OCI-LY1 (cell line): Measurements from ENCODE around the gene CCDC146.

Experiments used
- H2AFZ ChIP-seq: fragments of 200-600 bp; sonication (generic), shearing (Covaris generic); 2 replicates; pipeline ENCODE4 v1.6.0; 2014; ENCODE audit warnings: antibody characterized with exemption, mild to moderate bottlenecking, low read length
- H3F3A ChIP-seq: fragments of 200-600 bp; sonication (generic), shearing (Covaris generic); 2 replicates; pipeline ENCODE4 v1.6.0; 2014; ENCODE audit warnings: mild to moderate bottlenecking, antibody characterized with exemption, low read length, moderate library complexity; ENCODE audit not compliant: insufficient read depth
- H3K27ac ChIP-seq: fragments of 200-600 bp; sonication (generic); 2 replicates; pipeline ENCODE4 v1.5.1; 2014; ENCODE audit warnings: low read length, mixed run types, mild to moderate bottlenecking, low read depth; ENCODE audit not compliant: poor library complexity, severe bottlenecking
- H3K27me3 ChIP-seq: fragments of 200-600 bp; sonication (generic); 2 replicates; pipeline ENCODE4 v1.6.0; 2014; ENCODE audit warnings: antibody characterized with exemption, mild to moderate bottlenecking, low read length, moderate library complexity; ENCODE audit not compliant: insufficient read depth
- H3K36me3 ChIP-seq: fragments of 200-600 bp; sonication (generic); 2 replicates; pipeline ENCODE4 v1.6.1; 2014; ENCODE audit warnings: mild to moderate bottlenecking, antibody characterized with exemption, low read length, moderate library complexity, mixed read lengths; ENCODE audit not compliant: insufficient read depth
- H3K4me1 ChIP-seq: fragments of 200-600 bp; sonication (generic); 2 replicates; pipeline ENCODE4 v1.5.1; 2014; ENCODE audit warnings: mild to moderate bottlenecking, low read length, moderate library complexity; ENCODE audit not compliant: insufficient read depth, severe bottlenecking
- H3K4me2 ChIP-seq: fragments of 200-600 bp; sonication (generic), shearing (Covaris generic); 2 replicates; pipeline ENCODE4 v1.6.1; 2014; ENCODE audit warnings: low read length
- H3K4me3 ChIP-seq: fragments of 200-600 bp; sonication (generic); 2 replicates; pipeline ENCODE4 v1.5.1; 2014; ENCODE audit warnings: low read length, low read depth, mild to moderate bottlenecking, mixed read lengths; ENCODE audit not compliant: poor library complexity, severe bottlenecking
- H3K79me2 ChIP-seq: fragments of 200-600 bp; shearing (Covaris generic); 2 replicates; pipeline ENCODE4 v1.6.1; 2016; ENCODE audit warnings: mixed run types, low read length, mixed read lengths; ENCODE audit not compliant: insufficient read depth
- H3K9ac ChIP-seq: fragments of 200-600 bp; sonication (generic), shearing (Covaris generic); 2 replicates; pipeline ENCODE4 v1.6.1; 2014; ENCODE audit warnings: mild to moderate bottlenecking, low read length, mixed read lengths
- H3K9me2 ChIP-seq: fragments of 200-600 bp; sonication (generic), shearing (Covaris generic); 2 replicates; pipeline ENCODE4 v1.6.1; 2014; ENCODE audit warnings: low read depth, mild to moderate bottlenecking, low read length, mixed read lengths
- H3K9me3 ChIP-seq: fragments of 200-600 bp; shearing (Covaris generic); 2 replicates; pipeline ENCODE4 v1.6.1; 2014; ENCODE audit warnings: low read length, mixed read lengths
- H4K20me1 ChIP-seq: fragments of 200-600 bp; sonication (generic), shearing (Covaris generic); 2 replicates; pipeline ENCODE4 v1.6.0; 2016; ENCODE audit warnings: mild to moderate bottlenecking, low read length; ENCODE audit not compliant: insufficient read depth
- CTCF ChIP-seq: fragments of 200-600 bp; sonication (generic), shearing (Covaris generic); IDR thresholded peaks from 2 replicates; pipeline ENCODE4 v1.5.1; 2017; ENCODE audit warnings: mild to moderate bottlenecking, antibody characterized with exemption, low read length, moderate library complexity, mixed read lengths
- EZH2 ChIP-seq: fragments of 200-600 bp; sonication (generic), shearing (Covaris generic); IDR thresholded peaks from 2 replicates; pipeline ENCODE4 v1.8.0; 2017; ENCODE audit warnings: borderline replicate concordance, mixed run types, mild to moderate bottlenecking, antibody characterized with exemption, low read length, moderate library complexity, mixed read lengths

The CCDC146 gene

GRCh38 chr7:77188731-77189437, 66.5 kb downstream of the CCDC146 start:
- H3K27ac ChIP-seq = peak overlapping the region; percentile 33
- no peak overlapping the region for H3K9ac ChIP-seq
- no peaks in the 10 kb centered on the region for H3K9me3 ChIP-seq
- peaks cover 31% of the 10 kb centered on the region for H3K4me1 ChIP-seq
- H3K27me3 ChIP-seq = no peaks in the 10 kb centered on the region
- H3K79me2 ChIP-seq = no peaks in the 10 kb centered on the region
- peak overlapping the region; percentile 2; the same call in 1 of the 2 replicates for H2AFZ ChIP-seq
- H3K9me2 ChIP-seq = no peaks in the 10 kb centered on the region
- H3K4me2 ChIP-seq = peak overlapping the region; percentile 1; the same call in 1 of the 2 replicates
- no peaks in the 10 kb centered on the region for H3K36me3 ChIP-seq
- TF ChIP-seq CTCF (no peak), EZH2 (no peak)
- H4K20me1 ChIP-seq = no peaks in the 10 kb centered on the region
- no peak overlapping the region for H3K4me3 ChIP-seq
- peaks cover 5% of the 10 kb centered on the region; the same call in 1 of the 2 replicates for H3F3A ChIP-seq

GRCh38 chr7:77197141-77197540, 74.7 kb downstream of the CCDC146 start:
- Histone ChIP-seq H3F3A (no peaks in the 10 kb centered on the region; the same call in 1 of the 2 replicates), H3K9me2 (no peaks in the 10 kb centered on the region), H3K79me2 (no peaks in the 10 kb centered on the region), H3K9ac (no peak overlapping the region), H3K27ac (no peak overlapping the region), H3K4me1 (peaks cover 49% of the 10 kb centered on the region), H3K4me2 (no peak overlapping the region), H3K27me3 (no peaks in the 10 kb centered on the region), H2AFZ (no peak overlapping the region), H3K4me3 (no peak overlapping the region), H3K36me3 (no peaks in the 10 kb centered on the region), H3K9me3 (no peaks in the 10 kb centered on the region), H4K20me1 (no peaks in the 10 kb centered on the region)
- no peak for TF ChIP-seq EZH2

- H3K9ac ChIP-seq = peak within 1 kb of the TSS; percentile 36
- peak within 1 kb of the TSS; percentile 55 for H3K27ac ChIP-seq
- H2AFZ ChIP-seq = peak within 1 kb of the TSS; percentile 14; the same call in 1 of the 2 replicates
Measured at GRCh38 chr7:77199013-77199966, 76.9 kb downstream of the CCDC146 start, which contains the start of gene FGL2. Gene FGL2 (minus strand): TSS chr7:77199819. CDS start chr7:77199793, 26 bp downstream.

More at GRCh38 chr7:77199013-77199966, 76.9 kb downstream of the CCDC146 start, which contains the start of gene FGL2:
- peaks cover 36% of the 10 kb centered on the region for H3K4me1 ChIP-seq
- H3K9me2 ChIP-seq = no peaks in the 10 kb centered on the region
- H4K20me1 ChIP-seq = no peaks in the 10 kb centered on the region
- TF ChIP-seq EZH2 (no peak), CTCF (no peak)
- H3K27me3 ChIP-seq = no peaks in the 10 kb centered on the region
- peak within 1 kb of the TSS; percentile 50 for H3K4me2 ChIP-seq
- no peaks in the 10 kb centered on the region for H3K79me2 ChIP-seq
- no peaks in the 10 kb centered on the region for H3K9me3 ChIP-seq
- H3F3A ChIP-seq = no peaks in the 10 kb centered on the region; the same call in 1 of the 2 replicates
- H3K4me3 ChIP-seq = peak within 1 kb of the TSS; percentile 45
- no peaks in the 10 kb centered on the region for H3K36me3 ChIP-seq
